ENCODE results near the gene SCIMP. TPM values are rescaled to one million over a fixed set of nuclear protein-coding genes. Genes with fewer than 3 reads are reported as not detected.
A peak's percentile ranks its signal among the peaks of the same experiment; 100 is the strongest.

SCIMP gene
- total RNA-seq, 5 donors from 2014 or later (not counting 1 experiment from before 2014, with no cell fraction given), result 0.61 to 1.8 (median 1.2) TPM

GRCh38 chr17:5201011-5201410 is 33.6 kb downstream of the SCIMP start:
- Histone ChIP-seq H3K36me3 (ENCODE audit: control insufficient read depth in 2 of 2, extremely low read depth in 1 of 2, insufficient read depth in 1 of 2, low read length in 1 of 2) (no peaks in the 10 kb centered on the region), H3K4me1 (ENCODE audit: control insufficient read depth in 1 of 2, extremely low read depth in 1 of 2, insufficient read depth in 2 of 2, low read length in 2 of 2) (peaks cover 3 to 17% of the 10 kb centered on the region in 2 experiments), H3K27ac (ENCODE audit: low read length) (no peak overlapping the region), H3K9me3 (no peaks in the 10 kb centered on the region), H3K4me3 (ENCODE audit: control insufficient read depth in 1 of 2, extremely low read depth in 1 of 2, low read length in 1 of 2) (no peak overlapping the region), H3K27me3 (replicated peaks in 1 of 2; ENCODE audit: control insufficient read depth in 2 of 2, extremely low read depth in 1 of 2, insufficient read depth in 2 of 2, low read length in 1 of 2) (no peaks in the 10 kb centered on the region)
- ChIA-PET POLR2A (no interaction called here), CTCF (no interaction called here)
- no peak for ATAC-seq (replicated peaks in 1 of 4)
- whole genome bisulfite sequencing (ENCODE audit: insufficient coverage), result 92% methylated on average over 2 of the region's 8 CpGs
- Mint-ChIP-seq H3K27me3 (no peaks in the 10 kb centered on the region), H3K9me3 (no peaks in the 10 kb centered on the region), H3K4me1 (peaks cover 6 to 12% (median 11%) of the 10 kb centered on the region in 3 donors), H3K4me3 (no peak overlapping the region), H3K27ac (no peak overlapping the region), H3K36me3 (peaks cover 13% of the 10 kb centered on the region)
- DNase-seq, result no peak

DNA sequence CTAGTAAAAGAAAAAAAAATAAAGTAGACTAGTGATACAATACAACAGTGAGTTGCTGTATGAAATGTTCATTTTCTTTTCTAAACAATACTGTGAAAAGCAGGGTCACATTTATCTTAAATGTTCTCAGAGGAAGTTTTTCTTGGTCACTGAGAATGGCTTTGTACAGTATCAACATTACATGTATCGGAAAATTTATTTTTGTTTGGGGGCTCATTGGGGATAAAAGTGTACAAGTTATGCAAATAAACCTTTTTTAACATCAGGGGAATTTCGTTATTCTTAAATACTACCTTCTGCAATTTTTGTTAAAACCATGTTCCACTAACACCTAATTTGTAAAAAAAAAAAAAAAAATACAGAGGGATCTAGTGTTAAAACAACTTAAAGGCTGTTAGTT is 34.3 kb downstream of the SCIMP start:
- no CpG with 5 or more reads among the region's 2 CpGs for WGBS (ENCODE audit: insufficient coverage)

DNA sequence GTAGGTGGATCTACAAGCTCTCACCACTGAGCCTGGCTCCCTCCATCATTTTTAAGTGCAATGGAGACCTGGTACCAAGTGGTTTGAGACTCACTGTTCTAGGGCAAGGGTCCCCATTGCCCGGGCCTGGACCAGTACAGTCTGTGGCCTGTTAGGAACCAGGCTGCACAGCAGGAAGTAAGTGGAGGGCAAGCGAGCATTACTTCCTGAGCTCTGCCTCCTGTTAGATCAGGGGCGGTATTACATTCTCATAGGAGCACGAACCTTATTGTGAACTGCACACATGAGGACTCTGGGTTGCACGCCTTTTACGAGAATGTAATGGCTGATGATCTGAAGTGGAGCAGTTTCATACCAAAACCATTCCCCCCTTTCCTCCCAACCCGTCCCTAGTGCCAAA is 36.2 kb downstream of the SCIMP start:
- peak in 3 of 4 experiments; percentile 49 to 61 (median 52) for ATAC-seq (replicated peaks in 1 of 4)
- H3K27me3 Mint-ChIP-seq, result no peaks in the 10 kb centered on the region
- ChIA-PET POLR2A (no interaction called here), CTCF (no interaction called here)
- peak overlapping the region in 1 of 2 donors; percentile 58 for H3K27ac Mint-ChIP-seq
- peaks cover 6 to 12% (median 11%) of the 10 kb centered on the region in 3 donors for H3K4me1 Mint-ChIP-seq
- no peak overlapping the region for H3K27ac ChIP-seq (ENCODE audit: low read length)
- H3K27me3 ChIP-seq (replicated peaks in 1 of 2; ENCODE audit: control insufficient read depth in 2 of 2, extremely low read depth in 1 of 2, insufficient read depth in 2 of 2, low read length in 1 of 2), result no peaks in the 10 kb centered on the region
- DNase-seq, result peak in 1 of 35 experiments; percentile 1
- H3K9me3 Mint-ChIP-seq, result no peaks in the 10 kb centered on the region
- 33% methylated on average over 2 of the region's 7 CpGs for whole genome bisulfite sequencing (ENCODE audit: insufficient coverage)
- no peaks in the 10 kb centered on the region for H3K9me3 ChIP-seq
- H3K4me3 ChIP-seq (ENCODE audit: control insufficient read depth in 1 of 2, extremely low read depth in 1 of 2, low read length in 1 of 2), result no peak overlapping the region
- H3K4me3 Mint-ChIP-seq, result no peak overlapping the region
- peaks cover 0 to 3% of the 10 kb centered on the region in 2 donors for H3K36me3 ChIP-seq (ENCODE audit: control insufficient read depth in 2 of 2, extremely low read depth in 1 of 2, insufficient read depth in 1 of 2, low read length in 1 of 2)
- peaks cover 7% of the 10 kb centered on the region for H3K36me3 Mint-ChIP-seq
- H3K4me1 ChIP-seq (ENCODE audit: control insufficient read depth in 1 of 2, extremely low read depth in 1 of 2, insufficient read depth in 2 of 2, low read length in 2 of 2), result peaks cover 3 to 17% of the 10 kb centered on the region in 2 experiments

More for the DNA sequence above, 34.3 kb downstream of the SCIMP start:
- no peak overlapping the region for H3K27ac ChIP-seq (ENCODE audit: low read length)
- no peaks in the 10 kb centered on the region for H3K27me3 ChIP-seq (replicated peaks in 1 of 2; ENCODE audit: control insufficient read depth in 2 of 2, extremely low read depth in 1 of 2, insufficient read depth in 2 of 2, low read length in 1 of 2)
- H3K4me1 ChIP-seq (ENCODE audit: control insufficient read depth in 1 of 2, extremely low read depth in 1 of 2, insufficient read depth in 2 of 2, low read length in 2 of 2), result peaks cover 3 to 17% of the 10 kb centered on the region in 2 experiments
- Mint-ChIP-seq H3K4me3 (no peak overlapping the region), H3K27me3 (no peaks in the 10 kb centered on the region), H3K36me3 (peaks cover 13% of the 10 kb centered on the region), H3K9me3 (no peaks in the 10 kb centered on the region), H3K4me1 (peaks cover 6 to 12% (median 11%) of the 10 kb centered on the region in 3 donors), H3K27ac (no peak overlapping the region)
- peaks cover 0 to 3% of the 10 kb centered on the region in 2 donors for H3K36me3 ChIP-seq (ENCODE audit: control insufficient read depth in 2 of 2, extremely low read depth in 1 of 2, insufficient read depth in 1 of 2, low read length in 1 of 2)
- no peak overlapping the region for H3K4me3 ChIP-seq (ENCODE audit: control insufficient read depth in 1 of 2, extremely low read depth in 1 of 2, low read length in 1 of 2)
- ATAC-seq (replicated peaks in 1 of 4) (no peak), DNase-seq (no peak)
- CTCF ChIA-PET, result no interaction called here
- H3K9me3 ChIP-seq, result no peaks in the 10 kb centered on the region
- POLR2A ChIA-PET, result no interaction called here

DNA sequence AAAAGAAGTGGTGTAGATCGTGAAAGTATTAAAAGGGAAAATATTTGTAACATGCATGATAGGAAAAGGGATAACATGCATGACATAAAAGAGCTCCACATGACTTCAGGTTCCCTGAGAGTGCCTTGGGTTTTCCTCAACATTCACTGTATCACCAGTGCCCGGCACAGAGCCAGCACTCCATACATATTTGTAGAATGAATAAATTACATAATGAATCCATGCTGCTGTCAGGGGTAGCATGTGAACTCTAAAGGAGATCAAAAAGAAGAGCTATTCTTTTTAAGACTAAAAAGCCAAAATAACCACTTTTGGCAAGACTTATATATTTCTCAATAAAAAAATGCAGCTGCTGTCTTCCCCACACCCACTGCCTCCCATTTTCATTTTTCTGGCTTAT is 40.3 kb downstream of the SCIMP start:
- Histone ChIP-seq H3K4me1 (ENCODE audit: control insufficient read depth in 1 of 2, extremely low read depth in 1 of 2, insufficient read depth in 2 of 2, low read length in 2 of 2) (peaks cover 9 to 36% of the 10 kb centered on the region in 2 experiments), H3K27ac (ENCODE audit: low read length) (no peak overlapping the region), H3K9me3 (no peaks in the 10 kb centered on the region), H3K36me3 (ENCODE audit: control insufficient read depth in 2 of 2, extremely low read depth in 1 of 2, insufficient read depth in 1 of 2, low read length in 1 of 2) (peaks cover 0 to 3% of the 10 kb centered on the region in 2 donors), H3K4me3 (ENCODE audit: control insufficient read depth in 1 of 2, extremely low read depth in 1 of 2, low read length in 1 of 2) (no peak overlapping the region), H3K27me3 (replicated peaks in 1 of 2; ENCODE audit: control insufficient read depth in 2 of 2, extremely low read depth in 1 of 2, insufficient read depth in 2 of 2, low read length in 1 of 2) (no peaks in the 10 kb centered on the region)
- WGBS (ENCODE audit: insufficient coverage), result no CpG with 5 or more reads among the region's 2 CpGs
- Mint-ChIP-seq H3K27ac (no peak overlapping the region), H3K27me3 (no peaks in the 10 kb centered on the region), H3K4me1 (peaks cover 36 to 43% (median 43%) of the 10 kb centered on the region in 3 donors), H3K9me3 (no peaks in the 10 kb centered on the region), H3K4me3 (no peak overlapping the region), H3K36me3 (peaks cover 11% of the 10 kb centered on the region)
- ChIA-PET CTCF (interaction anchor here in 1 of 2 donors (0.6 to 1.0 kb wide), 4 partner anchors 9 to 1841 kb away, joined by 3 to 5 read pairs (median 4); no protein-coding TSS in a partner anchor), POLR2A (no interaction called here)
- ATAC-seq (replicated peaks in 1 of 4) (no peak), DNase-seq (no peak)

DNA sequence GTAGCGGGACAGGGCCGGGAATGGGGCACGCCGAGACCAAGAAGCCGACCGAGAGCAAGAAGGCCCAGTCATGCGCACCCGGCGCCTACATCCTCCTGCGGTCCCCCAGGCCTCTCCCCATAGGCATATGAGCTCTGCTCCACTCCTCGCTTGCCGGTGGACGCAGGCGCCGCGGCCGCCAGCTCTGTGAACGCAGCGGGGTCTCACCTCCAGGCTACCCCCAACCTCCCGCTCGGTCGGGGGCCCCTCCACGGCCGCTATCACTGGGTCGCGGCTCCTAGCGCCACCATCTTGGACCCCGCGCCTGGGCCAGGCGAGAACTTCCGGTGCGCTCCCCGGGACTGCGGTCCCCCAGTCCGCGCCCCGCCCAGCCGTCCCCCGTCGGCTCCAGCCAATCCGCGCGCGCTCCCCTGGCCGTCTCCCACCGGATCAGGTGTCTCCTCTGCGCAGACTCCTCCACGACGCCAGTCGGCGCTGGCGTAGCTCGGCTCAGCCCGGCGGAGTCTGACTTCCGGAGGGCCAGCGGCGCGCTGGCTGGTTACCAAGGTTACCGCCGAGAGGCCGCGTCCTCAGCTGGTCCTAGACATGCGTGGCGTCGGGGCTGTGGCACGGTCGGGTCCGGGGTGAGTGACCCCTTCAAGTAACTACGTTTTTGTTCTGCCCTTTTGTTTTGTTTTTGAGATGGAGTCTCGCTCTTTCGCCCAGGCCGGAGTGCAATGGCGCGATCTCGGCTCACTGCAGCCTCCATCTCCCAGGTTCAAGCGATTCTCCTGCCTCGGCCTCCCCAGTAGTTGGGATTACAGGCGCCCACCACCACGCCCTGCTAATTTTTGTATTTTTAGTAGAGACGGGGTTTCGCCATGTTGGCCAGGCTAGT is 42.9 kb downstream of the SCIMP start, which contains the start of gene ZNF594:
ZNF594 (minus strand) TSS at position 328 of the 877 bp plus-strand sequence. CDS start 7,612 bp downstream, outside the sequence.
- ATAC-seq (replicated peaks in 1 of 4), result peak; percentile 99 to 100 (median 99)
- H3K36me3 Mint-ChIP-seq, result peaks cover 27% of the 10 kb centered on the region
- peak within 1 kb of the TSS; percentile 78 to 81 for H3K4me3 ChIP-seq (ENCODE audit: control insufficient read depth in 1 of 2, extremely low read depth in 1 of 2, low read length in 1 of 2)
- peaks cover 0 to 8% of the 10 kb centered on the region in 2 donors for H3K36me3 ChIP-seq (ENCODE audit: control insufficient read depth in 2 of 2, extremely low read depth in 1 of 2, insufficient read depth in 1 of 2, low read length in 1 of 2)
- no peaks in the 10 kb centered on the region for H3K27me3 Mint-ChIP-seq
- H3K9me3 Mint-ChIP-seq, result peaks cover 4 to 10% (median 10%) of the 10 kb centered on the region in 3 donors
- peak within 1 kb of the TSS; percentile 92 to 93 (median 92) for H3K4me3 Mint-ChIP-seq
- no peaks in the 10 kb centered on the region for H3K9me3 ChIP-seq
- peaks cover 6 to 21% of the 10 kb centered on the region in 2 experiments for H3K4me1 ChIP-seq (ENCODE audit: control insufficient read depth in 1 of 2, extremely low read depth in 1 of 2, insufficient read depth in 2 of 2, low read length in 2 of 2)
- peak within 1 kb of the TSS; percentile 85 to 88 for H3K27ac Mint-ChIP-seq
- peak within 1 kb of the TSS; percentile 67 for H3K27ac ChIP-seq (ENCODE audit: low read length)
- CTCF ChIA-PET, result interaction anchor here in 1 of 2 donors (2.4 kb wide), 1 partner anchor 248 kb away, joined by 16 read pairs; the partner anchor contains the start of gene C1QBP
- DNase-seq, result peak; percentile 91 to 99 (median 96)
- peaks cover 31 to 34% (median 32%) of the 10 kb centered on the region in 3 donors for H3K4me1 Mint-ChIP-seq
- H3K27me3 ChIP-seq (replicated peaks in 1 of 2; ENCODE audit: control insufficient read depth in 2 of 2, extremely low read depth in 1 of 2, insufficient read depth in 2 of 2, low read length in 1 of 2), result no peaks in the 10 kb centered on the region
- WGBS (ENCODE audit: insufficient coverage), result 2% methylated on average over 70 of the region's 82 CpGs
- POLR2A ChIA-PET, result interaction anchor here in 1 of 2 donors (0.6 to 0.7 kb wide), 2 partner anchors 31 to 198 kb away, joined by 3 read pairs; no protein-coding TSS in a partner anchor

- 84% methylated on average over 2 of the region's 2 CpGs for WGBS (ENCODE audit: insufficient coverage)
- H3K27ac Mint-ChIP-seq, result no peak overlapping the region
- H3K4me3 Mint-ChIP-seq, result no peak overlapping the region
Measured at GRCh38 chr17:5184288-5184687, 50.4 kb downstream of the SCIMP start.

More at GRCh38 chr17:5184288-5184687, 50.4 kb downstream of the SCIMP start:
- H3K27me3 ChIP-seq (replicated peaks in 1 of 2; ENCODE audit: control insufficient read depth in 2 of 2, extremely low read depth in 1 of 2, insufficient read depth in 2 of 2, low read length in 1 of 2), result no peaks in the 10 kb centered on the region
- no peak overlapping the region for H3K27ac ChIP-seq (ENCODE audit: low read length)
- DNase-seq, result peak in 28 of 35 experiments; percentile 10 to 71 (median 36)
- H3K36me3 ChIP-seq (ENCODE audit: control insufficient read depth in 2 of 2, extremely low read depth in 1 of 2, insufficient read depth in 1 of 2, low read length in 1 of 2), result peaks cover 0 to 6% of the 10 kb centered on the region in 2 donors
- H3K9me3 Mint-ChIP-seq, result peaks cover 14 to 66% (median 46%) of the 10 kb centered on the region in 3 donors
- peak in 2 of 4 experiments; percentile 11 to 22 for ATAC-seq (replicated peaks in 1 of 4)
- no peak overlapping the region for H3K4me3 ChIP-seq (ENCODE audit: control insufficient read depth in 1 of 2, extremely low read depth in 1 of 2, low read length in 1 of 2)
- CTCF ChIA-PET, result no interaction called here
- peaks cover 0 to 4% (median 0%) of the 10 kb centered on the region in 3 donors for H3K4me1 Mint-ChIP-seq
- H3K27me3 Mint-ChIP-seq, result no peaks in the 10 kb centered on the region
- H3K4me1 ChIP-seq (ENCODE audit: control insufficient read depth in 1 of 2, extremely low read depth in 1 of 2, insufficient read depth in 2 of 2, low read length in 2 of 2), result peaks cover 0 to 10% of the 10 kb centered on the region in 2 experiments
- peaks cover 66% of the 10 kb centered on the region for H3K36me3 Mint-ChIP-seq
- H3K9me3 ChIP-seq, result peaks cover 12% of the 10 kb centered on the region
- POLR2A ChIA-PET, result no interaction called here
